Cardiac septum (tissue), 1 donor: ENCODE data around the gene RUNDC3A. TPM values are rescaled to one million over a fixed set of nuclear protein-coding genes. Genes with fewer than 3 reads are reported as not detected.

ENCODE experiments used
- total RNA-seq: library from RNA; stranded (reverse); fragmentation: NEBNext Ultra II Directional; extraction: Animal tissue kit (Norgen Biotek cat#: 25700); gene quantifications from one replicate; pipeline ENCODE4 v1.2.1, GENCODE V29; 2021
- donor health status: DM: no; HTN: no; CAD: no.

RUNDC3A gene
- total RNA-seq, 1 donor from 2014 or later, result 0.97 TPM

Other genes starting within 250 kb of the RUNDC3A start
- gene LSM12, start 241.9 kb upstream of the RUNDC3A start, total RNA-seq, result 39.2 TPM
- gene G6PC3, start 237.9 kb upstream of the RUNDC3A start, total RNA-seq, result 33.6 TPM
- 75.5 TPM for gene HDAC5, start 185.0 kb upstream of the RUNDC3A start, total RNA-seq
- 0.65 TPM for gene HROB, start 166.7 kb upstream of the RUNDC3A start, total RNA-seq
- gene ASB16, start 137.9 kb upstream of the RUNDC3A start, total RNA-seq, result 8.9 TPM
- 20.5 TPM for gene TMUB2, start 121.6 kb upstream of the RUNDC3A start, total RNA-seq
- 37.8 TPM for gene ATXN7L3, start 108.7 kb upstream of the RUNDC3A start, total RNA-seq
- 53.1 TPM for gene UBTF, start 88.9 kb upstream of the RUNDC3A start, total RNA-seq
- 4.0 TPM for gene SLC4A1, start 40.5 kb upstream of the RUNDC3A start, total RNA-seq
- 53.4 TPM for gene SLC25A39, start 16.2 kb downstream of the RUNDC3A start, total RNA-seq
- 130 TPM for gene GRN, start 36.7 kb downstream of the RUNDC3A start, total RNA-seq
- gene FAM171A2, start 55.3 kb downstream of the RUNDC3A start, total RNA-seq, result 0.62 TPM
- 1.7 TPM for gene ITGA2B, start 81.0 kb downstream of the RUNDC3A start, total RNA-seq
- gene GPATCH8, start 194.8 kb downstream of the RUNDC3A start, total RNA-seq, result 23.8 TPM
- 5.7 TPM for gene FZD2, start 248.9 kb downstream of the RUNDC3A start, total RNA-seq